Measurements from ENCODE around the gene MCEE.

- no peak for TF ChIP-seq EZH2phosphoT487 (IDR thresholded peaks at IDR 0.05; ENCODE audit: insufficient read depth, low read depth)
- no peak for TF ChIP-seq EZH2 (IDR thresholded peaks at IDR 0.05; ENCODE audit: insufficient read depth, poor library complexity, severe bottlenecking)
Measured at GRCh38 chr2:71143782-71144181, 13.8 kb upstream of the MCEE start.
